KMS-11 (cell line): Measurements from ENCODE around the gene SAPCD2.

Experiments used
- H2AFZ ChIP-seq: fragments of 200-600 bp; sonication (generic); 2 replicates; pipeline ENCODE4 v1.6.1; 2016; ENCODE audit warnings: antibody characterized with exemption, mixed run types, low read depth
- H3K27ac ChIP-seq: fragments of 200-600 bp; sonication (generic); 2 replicates; pipeline ENCODE4 v1.6.1; 2016; ENCODE audit warnings: mild to moderate bottlenecking, mixed run types
- H3K27me3 ChIP-seq: fragments of 200-600 bp; sonication (generic); 2 replicates; pipeline ENCODE4 v1.6.1; 2017; ENCODE audit warnings: mild to moderate bottlenecking, low read depth, mixed run types, moderate library complexity; ENCODE audit not compliant: insufficient read depth
- H3K36me3 ChIP-seq: fragments of 200-600 bp; sonication (generic); 2 replicates; pipeline ENCODE4 v1.6.1; 2017; ENCODE audit warnings: mild to moderate bottlenecking, mixed run types; ENCODE audit not compliant: insufficient read depth
- H3K4me1 ChIP-seq: fragments of 200-600 bp; sonication (generic); 2 replicates; pipeline ENCODE4 v1.6.1; 2016; ENCODE audit warnings: mild to moderate bottlenecking, low read depth, mixed run types; ENCODE audit not compliant: poor library complexity, severe bottlenecking
- H3K4me2 ChIP-seq: fragments of 200-600 bp; sonication (generic); 2 replicates; pipeline ENCODE4 v1.7.0; 2016; ENCODE audit warnings: mild to moderate bottlenecking, mixed run types
- H3K4me3 ChIP-seq: fragments of 200-600 bp; sonication (generic); IDR thresholded peaks from 2 replicates; pipeline ENCODE4 v1.6.1; 2017; ENCODE audit warnings: low read depth, low read length, mixed read lengths; ENCODE audit not compliant: insufficient read depth
- H3K79me2 ChIP-seq: fragments of 200-600 bp; sonication (generic); 2 replicates; pipeline ENCODE4 v1.6.1; 2016; ENCODE audit warnings: low read depth, mixed run types; ENCODE audit not compliant: insufficient read depth
- H3K9ac ChIP-seq: fragments of 200-600 bp; sonication (generic); 2 replicates; pipeline ENCODE4 v1.6.1; 2016; ENCODE audit warnings: mild to moderate bottlenecking, mixed run types
- H4K20me1 ChIP-seq: fragments of 200-600 bp; sonication (generic); 2 replicates; pipeline ENCODE4 v1.6.1; 2016; ENCODE audit warnings: mild to moderate bottlenecking, mixed run types; ENCODE audit not compliant: insufficient read depth
- CTCF ChIP-seq: fragments of 200-600 bp; sonication (generic); conservative IDR thresholded peaks from 2 replicates; pipeline ENCODE4 v1.6.1; 2017; ENCODE audit warnings: low read depth, mild to moderate bottlenecking, antibody characterized with exemption, low read length, moderate library complexity, mixed read lengths

The SAPCD2 gene

GRCh38 chr9:137103206-137103999 lies 33.0 kb upstream of the SAPCD2 start:
- H3K36me3 ChIP-seq, result no peaks in the 10 kb centered on the region
- no peak for TF ChIP-seq CTCF
- no peaks in the 10 kb centered on the region for H3K27me3 ChIP-seq
- no peaks in the 10 kb centered on the region for H4K20me1 ChIP-seq
- no peaks in the 10 kb centered on the region for H3K4me1 ChIP-seq
- H2AFZ ChIP-seq, result no peak overlapping the region
- no peak overlapping the region for H3K27ac ChIP-seq
- no peak overlapping the region for H3K4me3 ChIP-seq
- no peaks in the 10 kb centered on the region for H3K79me2 ChIP-seq
- H3K4me2 ChIP-seq, result no peak overlapping the region
- no peak overlapping the region for H3K9ac ChIP-seq

- no peak for TF ChIP-seq CTCF
- peaks cover 15% of the 10 kb centered on the region for H3K4me1 ChIP-seq
- no peaks in the 10 kb centered on the region for H3K79me2 ChIP-seq
- no peak overlapping the region for H3K27ac ChIP-seq
- H3K36me3 ChIP-seq, result no peaks in the 10 kb centered on the region
- H3K9ac ChIP-seq, result no peak overlapping the region
- no peaks in the 10 kb centered on the region for H3K27me3 ChIP-seq
- H2AFZ ChIP-seq, result no peak overlapping the region
- H3K4me3 ChIP-seq, result no peak overlapping the region
- no peaks in the 10 kb centered on the region for H4K20me1 ChIP-seq
- H3K4me2 ChIP-seq, result no peak overlapping the region
These were observed 28.9 kb upstream of the SAPCD2 start for GRCh38 chr9:137099231-137099630.

- H3K4me2 ChIP-seq, result no peak overlapping the region
- H4K20me1 ChIP-seq, result no peaks in the 10 kb centered on the region
- no peak overlapping the region for H3K4me3 ChIP-seq
- TF ChIP-seq CTCF, result no peak
- H3K79me2 ChIP-seq, result no peaks in the 10 kb centered on the region
- no peak overlapping the region for H3K27ac ChIP-seq
- H2AFZ ChIP-seq, result no peak overlapping the region
- H3K4me1 ChIP-seq, result peaks cover 15% of the 10 kb centered on the region
- H3K36me3 ChIP-seq, result no peaks in the 10 kb centered on the region
- H3K9ac ChIP-seq, result no peak overlapping the region
- H3K27me3 ChIP-seq, result no peaks in the 10 kb centered on the region
These were observed 27.6 kb upstream of the SAPCD2 start for GRCh38 chr9:137097761-137098462.

- Histone ChIP-seq H3K4me2 (no peak overlapping the region), H3K36me3 (no peaks in the 10 kb centered on the region)
These were observed 26.6 kb upstream of the SAPCD2 start for GRCh38 chr9:137096785-137097546.

More at GRCh38 chr9:137096785-137097546, 26.6 kb upstream of the SAPCD2 start:
- H3K27me3 ChIP-seq, result no peaks in the 10 kb centered on the region
- H3K27ac ChIP-seq, result no peak overlapping the region
- no peak overlapping the region for H2AFZ ChIP-seq
- TF ChIP-seq CTCF, result no peak
- no peak overlapping the region for H3K9ac ChIP-seq
- peaks cover 15% of the 10 kb centered on the region for H3K4me1 ChIP-seq
- H3K79me2 ChIP-seq, result no peaks in the 10 kb centered on the region
- no peaks in the 10 kb centered on the region for H4K20me1 ChIP-seq
- no peak overlapping the region for H3K4me3 ChIP-seq
